HepG2 (cell line): ENCODE data around the gene FECH. TPM values are rescaled to one million over a fixed set of nuclear protein-coding genes. Genes with fewer than 3 reads are reported as not detected.

ENCODE experiments used
- ATAC-seq: fragments of 200-7000 bp; cut with Tn5 transposase; 3 replicates; pipeline ENCODE4 v1.9.1; 2020; ENCODE audit warnings: mild to moderate bottlenecking, moderate library complexity
- BruUV-seq: library from RNA; stranded (reverse); fragments of 400-500 nt; replicated peaks from 2 replicates; lab custom pipeline; 2021; lab: Mats Ljungman, UMichigan
- CTCF ChIA-PET: fragments of 300-600 bp; formaldehyde crosslinking; extraction: SDS; loops from one replicate; lab custom pipeline; 2021; ENCODE audit warnings: low total read pairs, inconsistent platforms, low intra/inter-chr PET ratio; lab: Yijun Ruan, JAX
- POLR2A ChIA-PET: fragments of 350-600 bp; sonication (Branson Sonifier 250); formaldehyde crosslinking; loops from one replicate; lab custom pipeline; 2020; ENCODE audit warnings: antibody characterized with exemption, inconsistent platforms; lab: Yijun Ruan, JAX
- DNase-seq: peaks from one replicate; pipeline ENCODE4 v3.0.0-alpha.2; 2015; ENCODE audit warnings: low spot score
- FAIRE-seq: peaks from 3 replicates; lab custom pipeline; 2011; peaks lifted over from hg19 to GRCh38; lab: Jason Lieb, UNC
- H2AFZ ChIP-seq: one replicate; pipeline ENCODE4 v1.6.1; 2011; ENCODE audit warnings: low read length, inconsistent platforms
- H3K27ac ChIP-seq: fragments of 300-600 bp; 3 replicates; pipeline ENCODE4 v1.8.0; 2011; ENCODE audit warnings: mixed run types, mild to moderate bottlenecking, mixed read lengths, low read length, inconsistent platforms; ENCODE audit not compliant: insufficient read depth; ENCODE audit errors: extremely low read length
- H3K27me3 ChIP-seq, 2 experiments: fragments of 200-600 bp in 1 of 2; 2 replicates in 1 of 2; 3 replicates in 1 of 2; pipeline versions ENCODE4 v1.6.0 to v1.8.0; 2011; ENCODE audit warnings: low read length in 2 of 2, mild to moderate bottlenecking in 2 of 2, moderate library complexity in 2 of 2, inconsistent platforms in 1 of 2; ENCODE audit not compliant: insufficient read depth in 2 of 2, control insufficient read depth in 1 of 2
- H3K36me3 ChIP-seq, 2 experiments: fragments of 200-600 bp in 1 of 2; replicated peaks in 1 of 2; 2 replicates in 1 of 2; 3 replicates in 1 of 2; pipeline versions ENCODE4 v1.5.1 to v1.8.0; 2011; ENCODE audit warnings: low read length in 2 of 2, inconsistent platforms in 1 of 2; ENCODE audit not compliant: insufficient read depth in 2 of 2, control insufficient read depth in 1 of 2
- H3K4me1 ChIP-seq: 2 replicates; pipeline ENCODE4 v1.5.1; 2012; ENCODE audit warnings: low read length, inconsistent platforms; ENCODE audit not compliant: insufficient read depth
- H3K4me2 ChIP-seq: 2 replicates; pipeline ENCODE4 v1.6.0; 2011; ENCODE audit warnings: low read depth, low read length, inconsistent platforms
- H3K4me3 ChIP-seq, 3 experiments: fragments of 200-600 bp in 1 of 3; sonication (generic), shearing (Covaris generic) in 1 of 3; replicated peaks in 1 of 3; 2 replicates each; pipeline ENCODE4 v1.5.1; 2011 to 2016; ENCODE audit warnings: low read length in 3 of 3, inconsistent platforms in 2 of 3, low read depth in 2 of 3, mild to moderate bottlenecking in 2 of 3, control low read depth in 1 of 3, mixed read lengths in 1 of 3; ENCODE audit not compliant: insufficient read depth in 1 of 3
- H3K79me2 ChIP-seq: one replicate; pipeline ENCODE4 v1.6.1; 2011; ENCODE audit warnings: low read length, inconsistent platforms; ENCODE audit not compliant: insufficient read depth
- H3K9ac ChIP-seq: 2 replicates; pipeline ENCODE4 v1.6.0; 2011; ENCODE audit warnings: mild to moderate bottlenecking, low read depth, low read length, inconsistent platforms; ENCODE audit not compliant: insufficient read depth
- H3K9me3 ChIP-seq: 2 replicates; pipeline ENCODE4 v1.5.1; 2012; ENCODE audit warnings: mild to moderate bottlenecking, low read length
- H4K20me1 ChIP-seq: 2 replicates; pipeline ENCODE4 v1.6.0; 2011; ENCODE audit warnings: inconsistent platforms, mild to moderate bottlenecking, low read length, moderate library complexity; ENCODE audit not compliant: insufficient read depth
- DMTF1 ChIP-seq: sonication (generic); formaldehyde crosslinking; IDR thresholded peaks from 2 replicates; pipeline ENCODE4 v1.4.0; 2020; ENCODE audit warnings: mild to moderate bottlenecking, missing genetic modification reagents
- IRX3 ChIP-seq: sonication (generic); formaldehyde crosslinking; IDR thresholded peaks from 2 replicates; pipeline ENCODE4 v1.8.1; 2023; ENCODE audit warnings: mild to moderate bottlenecking, low read depth, missing genetic modification reagents, borderline replicate concordance
- PATZ1 ChIP-seq: sonication (generic); formaldehyde crosslinking; IDR thresholded peaks from 2 replicates; pipeline ENCODE4 v1.4.0; 2020; ENCODE audit warnings: missing genetic modification reagents
- SNAI1 ChIP-seq: sonication (generic); formaldehyde crosslinking; IDR thresholded peaks from 2 replicates; pipeline ENCODE4 v1.5.0; 2020; ENCODE audit warnings: mild to moderate bottlenecking, missing genetic modification reagents, borderline replicate concordance
- TBX3 ChIP-seq: fragments of 450-650 bp; IDR thresholded peaks from 2 replicates; pipeline ENCODE4 v1.6.1; 2017; ENCODE audit warnings: antibody characterized with exemption, mild to moderate bottlenecking, inconsistent platforms, borderline replicate concordance
- ZBTB14 ChIP-seq: sonication (generic); formaldehyde crosslinking; IDR thresholded peaks from 2 replicates; pipeline ENCODE4 v1.4.0; 2020; ENCODE audit warnings: missing genetic modification reagents
- ZNF280D ChIP-seq: sonication (generic); formaldehyde crosslinking; IDR thresholded peaks from 2 replicates; pipeline ENCODE4 v1.5.1; 2020; ENCODE audit warnings: mild to moderate bottlenecking, missing genetic modification reagents
- WGBS: methylation state at CpG from one replicate; pipeline ENCODE4 v1.1.6; 2017; ENCODE audit warnings: low lambda C conversion rate; 5-methylcytosine and 5-hydroxymethylcytosine counted together
- in situ Hi-C: cut with HindIII; loops from 2 replicates; pipeline ENCODE4 v1.10.0; 2017; ENCODE audit warnings: low pct_unique_long_range_greater_than_20kb; ENCODE audit not compliant: extremely low pct_ligation_motif_present
- intact Hi-C: fragments of 100-400 bp; cut with micrococcal nuclease; formaldehyde crosslinking; loops from one replicate; pipeline ENCODE4 v1.10.0; 2022; ENCODE audit not compliant: unreplicated experiment
- polyA plus RNA-seq, 8 experiments: library from polyadenylated mRNA; depleted of rRNA in 3 of 8; stranded (reverse) in 7 of 8; unstranded in 1 of 8; fragments of >200 nt; fragmentation: Illumina TruSeq in 4 of 8; extraction: Trizol in 4 of 8; gene quantifications; 2 replicates each; pipeline versions ENCODE4 v1.2.1 to v1.2.3, GENCODE V29; 2011 to 2016; ENCODE audit warnings: low read depth in 4 of 8, missing spikeins in 1 of 8, mixed read lengths in 1 of 8; ENCODE audit not compliant: insufficient read depth in 1 of 8
- total RNA-seq, 5 experiments: library from RNA; depleted of rRNA; stranded (reverse); fragments of >200 nt; fragmentation: Illumina TruSeq; extraction: Trizol; gene quantifications; 2 replicates each; pipeline ENCODE4 v1.2.3, GENCODE V29; 2016; ENCODE audit warnings: low read depth in 1 of 5

Gene FECH
- total and polyA plus RNA-seq, 2 of the 13 experiments (the other 11 are each of a cell fraction or from before 2014, with no cell fraction given), result 14.7 to 21.9 TPM

GRCh38 chr18:57547260-57547659 is 39.2 kb downstream of the FECH start:
- Histone ChIP-seq H3K27ac (no peak overlapping the region), H3K9me3 (no peaks in the 10 kb centered on the region), H3K9ac (no peak overlapping the region), H3K4me3 (no peak overlapping the region), H3K4me1 (no peaks in the 10 kb centered on the region), H4K20me1 (no peaks in the 10 kb centered on the region), H2AFZ (no peak overlapping the region), H3K27me3 (peaks cover under 1 to 10% of the 10 kb centered on the region in 2 experiments; a peak in 2 of 5 replicates), H3K36me3 (peaks cover 2 to 8% of the 10 kb centered on the region in 2 experiments; a peak in 1 of 5 replicates), H3K79me2 (no peaks in the 10 kb centered on the region), H3K4me2 (no peak overlapping the region)
- ATAC-seq (no peak), DNase-seq (no peak), FAIRE-seq (no peak)
- in situ Hi-C loops, result no loop called here
- intact Hi-C loops, result no loop called here
- ChIA-PET CTCF (no interaction called here), POLR2A (no interaction called here)
- no TSS peak for BruUV-seq
- WGBS, result 92% methylated on average over 4 of the region's 4 CpGs
- no peak for TF ChIP-seq PATZ1 (CRISPR knock-in tag)
- no peak for TF ChIP-seq ZBTB14 (CRISPR knock-in tag)
- no peak for TF ChIP-seq SNAI1 (CRISPR knock-in tag)
- no peak for TF ChIP-seq ZNF280D (CRISPR knock-in tag)
- TF ChIP-seq TBX3, result no peak
- TF ChIP-seq DMTF1 (CRISPR knock-in tag), result no peak
- no peak for TF ChIP-seq IRX3 (CRISPR knock-in tag)
